ENCODE measurements around the gene GTF3C1. TPM values are rescaled to one million over a fixed set of nuclear protein-coding genes. Genes with fewer than 3 reads are reported as not detected.

The GTF3C1 gene
- total and polyA plus RNA-seq, 4 donors: 33.5 to 84.0 (median 67.5) TPM

GRCh38 chr16:27531826-27532800 is 17.6 kb downstream of the GTF3C1 start:
- no peak for TF ChIP-seq CTCF (IDR thresholded peaks at IDR 0.05; ENCODE audit: control extremely low read depth, extremely low read depth)
- peaks cover 0 to 2% (median 0%) of the 10 kb centered on the region in 4 donors for H3K9me3 ChIP-seq (ENCODE audit: control insufficient read depth in 4 of 4, insufficient read depth in 3 of 4, low read length in 3 of 4)
- WGBS, 2 donors: 39 to 62% methylated on average over 19 of the region's 19 CpGs
- peaks cover 0 to 5% (median 2%) of the 10 kb centered on the region in 5 donors for H3K4me1 ChIP-seq (ENCODE audit: control insufficient read depth in 5 of 5, insufficient read depth in 5 of 5, low read length in 5 of 5)
- H3K27me3 ChIP-seq (ENCODE audit: control insufficient read depth in 3 of 3, insufficient read depth in 3 of 3, low read length in 2 of 3): no peaks in the 10 kb centered on the region
- DNase-seq (no peak), ATAC-seq (ENCODE audit: insufficient read depth, low FRiP score) (no peak)
- H3K36me3 ChIP-seq (ENCODE audit: control insufficient read depth in 4 of 4, insufficient read depth in 4 of 4, low read length in 4 of 4): peaks cover 19 to 79% (median 66%) of the 10 kb centered on the region in 4 donors
- no peak overlapping the region for H3K9ac ChIP-seq (ENCODE audit: insufficient read depth in 1 of 2, low read length in 2 of 2)
- no peak overlapping the region for H3K27ac ChIP-seq (ENCODE audit: low read depth in 1 of 2, low read length in 1 of 2)
- peak overlapping the region; percentile 8 for H3K4me3 ChIP-seq

- 32 to 70% methylated on average over 2 of the region's 2 CpGs for WGBS, 2 donors
- peaks cover 0 to 2% (median 0%) of the 10 kb centered on the region in 4 donors for H3K9me3 ChIP-seq (ENCODE audit: control insufficient read depth in 4 of 4, insufficient read depth in 3 of 4, low read length in 3 of 4)
- no peak for ATAC-seq (ENCODE audit: insufficient read depth, low FRiP score)
- H3K4me1 ChIP-seq (ENCODE audit: control insufficient read depth in 5 of 5, insufficient read depth in 5 of 5, low read length in 5 of 5): peaks cover 2 to 15% (median 6%) of the 10 kb centered on the region in 5 donors
- H3K9ac ChIP-seq (ENCODE audit: insufficient read depth in 1 of 2, low read length in 2 of 2): no peak overlapping the region
- peaks cover 21 to 78% (median 66%) of the 10 kb centered on the region in 4 donors for H3K36me3 ChIP-seq (ENCODE audit: control insufficient read depth in 4 of 4, insufficient read depth in 4 of 4, low read length in 4 of 4)
- H3K4me3 ChIP-seq: no peak overlapping the region
- no peak for TF ChIP-seq CTCF (IDR thresholded peaks at IDR 0.05; ENCODE audit: control extremely low read depth, extremely low read depth)
- no peak for DNase-seq
- no peak overlapping the region for H3K27ac ChIP-seq (ENCODE audit: low read depth in 1 of 2, low read length in 1 of 2)
- no peaks in the 10 kb centered on the region for H3K27me3 ChIP-seq (ENCODE audit: control insufficient read depth in 3 of 3, insufficient read depth in 3 of 3, low read length in 2 of 3)
Observed at GRCh38 chr16:27531186-27531585, 18.5 kb downstream of the GTF3C1 start.

DNA sequence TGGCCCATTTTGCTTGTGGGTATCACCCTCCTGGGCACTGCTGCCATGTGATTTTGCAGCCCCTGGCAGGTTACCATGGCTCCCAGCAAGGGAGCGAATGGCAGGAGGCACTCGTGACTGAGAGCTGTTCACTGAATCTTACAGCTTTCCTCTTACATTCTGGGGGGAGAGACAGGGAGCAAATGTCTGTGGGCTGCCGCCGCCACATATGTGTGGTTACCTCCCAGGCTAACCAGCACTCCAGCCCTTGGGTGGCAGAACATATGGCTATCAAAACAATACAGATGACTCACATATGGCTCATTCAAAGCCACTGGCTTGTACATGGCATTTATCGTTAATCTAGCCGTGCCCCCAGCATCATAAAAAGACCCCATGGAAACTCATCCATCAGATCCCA is 19.8 kb downstream of the GTF3C1 start:
- peaks cover 25 to 88% (median 67%) of the 10 kb centered on the region in 4 donors for H3K36me3 ChIP-seq (ENCODE audit: control insufficient read depth in 4 of 4, insufficient read depth in 4 of 4, low read length in 4 of 4)
- H3K4me1 ChIP-seq (ENCODE audit: control insufficient read depth in 5 of 5, insufficient read depth in 5 of 5, low read length in 5 of 5): peaks cover 2 to 16% (median 6%) of the 10 kb centered on the region in 5 donors
- no peak for ATAC-seq (ENCODE audit: insufficient read depth, low FRiP score)
- H3K9ac ChIP-seq (ENCODE audit: insufficient read depth in 1 of 2, low read length in 2 of 2): no peak overlapping the region
- no peak for TF ChIP-seq CTCF (IDR thresholded peaks at IDR 0.05; ENCODE audit: control extremely low read depth, extremely low read depth)
- 93 to 96% methylated on average over 6 of the region's 6 CpGs for WGBS, 2 donors
- H3K27me3 ChIP-seq (ENCODE audit: control insufficient read depth in 3 of 3, insufficient read depth in 3 of 3, low read length in 2 of 3): no peaks in the 10 kb centered on the region
- no peak for DNase-seq
- H3K27ac ChIP-seq (ENCODE audit: low read depth in 1 of 2, low read length in 1 of 2): no peak overlapping the region
- H3K4me3 ChIP-seq: no peak overlapping the region
- peaks cover 0 to 5% (median 2%) of the 10 kb centered on the region in 4 donors for H3K9me3 ChIP-seq (ENCODE audit: control insufficient read depth in 4 of 4, insufficient read depth in 3 of 4, low read length in 3 of 4)

All from lung (tissue), 12 donors.